ENCODE measurements around the gene STX16.

The STX16 gene

DNA sequence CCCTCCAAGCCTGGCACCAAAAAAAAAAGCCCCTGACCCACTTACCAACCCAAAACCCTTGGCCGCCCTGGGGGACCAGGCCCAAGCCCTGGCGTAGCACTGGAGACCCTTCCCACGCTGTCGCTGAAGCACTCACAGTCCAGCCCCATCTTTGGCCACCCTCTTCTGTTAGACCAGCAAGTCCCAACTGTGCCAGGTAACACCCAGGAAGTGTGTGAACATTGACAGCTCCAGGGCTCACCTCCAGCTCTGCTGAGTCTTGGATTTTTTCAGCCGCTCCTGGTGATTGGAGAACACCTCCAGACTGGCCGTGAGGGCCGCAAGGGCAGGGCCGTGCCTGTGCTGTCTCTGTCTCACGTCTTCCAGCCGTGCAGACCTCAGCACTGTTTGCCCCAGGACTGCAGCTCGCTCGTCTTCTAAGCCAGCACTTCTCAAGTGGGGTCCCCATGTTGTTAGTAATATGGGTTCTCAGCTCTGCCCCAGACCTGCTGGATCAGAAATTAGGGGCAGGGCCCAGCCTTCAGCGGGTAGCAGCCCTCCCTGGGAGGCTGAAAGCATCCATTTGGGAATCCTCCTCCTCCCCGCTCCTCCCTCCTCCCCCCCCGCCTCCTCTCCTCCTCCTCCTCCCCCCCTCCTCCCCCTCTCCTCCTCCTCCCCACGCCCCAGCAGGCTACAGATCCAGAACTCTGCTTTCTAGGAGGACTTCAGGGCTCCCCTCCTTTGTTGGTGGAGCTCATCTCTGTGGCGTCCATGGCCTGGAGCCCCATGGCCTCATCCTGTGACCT is 59.6 kb downstream of the STX16 start:
- DNase-seq (ENCODE audit: low spot score): no peak

DNA sequence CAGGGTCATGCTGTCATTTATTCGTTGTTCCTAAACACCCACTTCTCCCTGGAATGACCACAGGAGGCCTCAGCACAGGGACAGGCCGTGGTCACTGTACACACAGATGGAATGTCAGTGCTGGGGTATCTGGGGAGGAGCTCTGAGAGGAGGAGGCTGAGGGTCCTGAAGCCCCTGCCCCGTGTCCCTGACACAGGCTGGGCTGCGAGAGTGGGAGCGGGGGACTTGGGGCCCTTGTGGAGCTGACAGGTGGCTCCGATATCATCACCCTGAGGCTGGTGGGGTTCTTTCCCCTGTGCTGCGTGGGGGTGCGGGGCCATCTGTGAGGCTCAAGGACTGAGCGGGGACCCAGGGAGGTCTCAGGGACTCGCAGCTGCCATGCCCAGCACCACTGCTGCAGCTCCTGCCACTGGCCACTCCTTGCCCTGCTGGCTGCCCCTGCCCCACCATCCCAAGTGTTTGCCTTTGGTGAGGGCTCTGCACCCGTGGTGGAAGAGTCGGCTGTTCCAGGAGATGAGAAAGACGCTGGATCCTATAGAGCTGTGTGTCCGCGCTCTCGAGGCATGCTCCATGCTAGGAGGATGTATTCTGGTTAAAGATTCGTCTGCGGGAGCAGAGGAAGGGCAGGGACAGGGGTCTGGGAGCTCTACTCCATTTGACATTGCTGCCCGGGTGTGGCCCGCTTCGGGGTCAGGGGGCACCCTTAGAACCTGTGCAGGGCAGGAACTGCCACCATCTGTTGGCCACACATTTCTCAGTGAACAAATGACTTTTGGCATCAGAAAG is 60.4 kb downstream of the STX16 start:
- no peak for DNase-seq (ENCODE audit: low spot score)

DNA sequence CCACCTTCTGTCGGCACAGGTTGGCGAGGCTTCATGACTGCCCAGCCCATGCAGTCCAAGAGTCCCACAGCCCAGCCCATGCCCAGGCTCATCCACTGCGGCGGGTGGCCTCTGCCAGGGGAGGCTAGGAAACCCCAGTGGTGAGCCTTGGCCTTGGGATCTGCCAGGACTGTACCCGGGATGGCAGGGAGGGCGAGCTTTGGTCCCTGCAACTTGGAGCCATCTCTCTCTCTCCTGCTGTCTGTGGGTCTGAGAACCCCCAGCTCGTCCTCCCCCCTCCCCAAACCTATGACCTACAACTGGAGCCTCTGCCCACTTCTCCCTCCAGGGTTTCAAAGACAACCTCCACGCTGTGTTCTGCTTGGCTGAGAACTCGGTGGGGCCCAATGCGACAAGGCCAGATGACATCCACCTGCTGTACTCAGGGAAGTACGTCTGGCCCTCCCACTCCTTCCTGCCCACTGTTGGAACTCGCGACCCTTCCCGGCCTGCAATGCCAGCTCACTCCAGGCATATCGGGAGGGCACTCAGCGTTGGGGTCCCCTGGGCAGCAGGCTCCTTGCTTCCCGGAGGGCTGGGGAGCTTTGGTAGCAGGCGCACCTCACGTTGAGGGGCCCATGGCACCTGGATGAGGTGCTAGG is 61.2 kb downstream of the STX16 start:
- no peak for DNase-seq (ENCODE audit: low spot score)

DNA sequence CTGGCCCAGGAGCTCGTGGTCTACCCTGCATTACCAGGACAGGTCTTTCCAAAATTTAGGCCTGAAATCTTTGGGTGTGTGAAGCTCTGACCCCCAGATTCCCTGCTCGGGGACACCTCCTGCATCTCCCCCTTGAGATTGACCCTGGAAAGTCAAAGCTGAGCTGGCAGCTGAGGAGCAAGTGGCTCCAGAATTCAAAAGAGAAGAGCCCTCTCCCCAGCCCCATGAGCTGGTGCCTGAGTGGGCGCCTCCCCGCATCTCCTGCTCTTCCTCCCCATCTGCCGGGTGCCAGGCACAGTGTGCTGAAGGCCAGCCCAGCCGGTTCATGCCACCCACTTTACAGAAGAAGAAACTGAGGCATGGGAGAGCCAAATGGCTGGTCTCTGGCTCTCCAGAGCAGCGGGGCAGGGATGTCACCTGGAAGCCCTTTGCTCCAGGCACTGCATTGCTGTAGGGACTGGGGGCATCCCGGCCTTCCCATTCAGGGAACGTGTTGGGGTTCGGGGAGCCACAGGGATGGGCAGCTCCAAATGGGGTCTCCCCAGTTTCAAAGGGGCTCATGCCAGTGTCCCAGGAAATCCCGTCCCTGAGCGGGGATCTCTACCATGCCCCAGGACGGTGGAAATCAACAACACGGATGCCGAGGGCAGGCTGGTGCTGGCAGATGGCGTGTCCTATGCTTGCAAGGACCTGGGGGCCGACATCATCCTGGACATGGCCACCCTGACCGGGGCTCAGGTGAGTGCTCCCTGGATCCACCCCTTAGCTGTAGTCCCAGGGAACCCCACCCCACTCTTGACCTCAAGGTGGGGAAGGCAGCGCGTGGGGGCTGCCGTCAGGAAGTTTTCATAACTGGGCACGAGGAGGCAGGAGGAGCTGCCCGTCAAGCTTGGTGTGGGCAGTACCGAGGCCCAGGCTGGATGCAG is 62.0 kb downstream of the STX16 start:
- no peak for DNase-seq (ENCODE audit: low spot score)

DNA sequence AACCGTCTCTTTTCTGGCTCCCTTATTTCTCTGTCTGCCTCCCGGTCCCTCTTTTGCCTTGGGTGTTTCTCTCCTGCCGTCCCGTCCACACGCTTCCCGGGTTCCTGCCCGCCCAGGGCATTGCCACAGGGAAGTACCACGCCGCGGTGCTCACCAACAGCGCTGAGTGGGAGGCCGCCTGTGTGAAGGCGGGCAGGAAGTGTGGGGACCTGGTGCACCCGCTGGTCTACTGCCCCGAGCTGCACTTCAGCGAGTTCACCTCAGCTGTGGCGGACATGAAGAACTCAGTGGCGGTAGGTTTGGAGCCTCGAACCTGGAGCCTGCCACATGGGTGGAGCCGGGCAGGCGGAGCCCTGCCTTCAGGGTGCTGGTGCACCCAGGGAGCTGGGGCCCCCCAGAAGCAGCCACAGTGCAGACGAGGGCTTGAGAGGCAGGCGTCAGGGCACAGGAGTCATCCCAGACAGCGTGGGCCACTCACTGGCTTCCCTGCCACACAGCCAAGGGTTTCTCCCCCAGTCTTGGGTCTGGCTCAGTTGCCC is 62.8 kb downstream of the STX16 start:
- DNase-seq (ENCODE audit: low spot score): no peak

DNA sequence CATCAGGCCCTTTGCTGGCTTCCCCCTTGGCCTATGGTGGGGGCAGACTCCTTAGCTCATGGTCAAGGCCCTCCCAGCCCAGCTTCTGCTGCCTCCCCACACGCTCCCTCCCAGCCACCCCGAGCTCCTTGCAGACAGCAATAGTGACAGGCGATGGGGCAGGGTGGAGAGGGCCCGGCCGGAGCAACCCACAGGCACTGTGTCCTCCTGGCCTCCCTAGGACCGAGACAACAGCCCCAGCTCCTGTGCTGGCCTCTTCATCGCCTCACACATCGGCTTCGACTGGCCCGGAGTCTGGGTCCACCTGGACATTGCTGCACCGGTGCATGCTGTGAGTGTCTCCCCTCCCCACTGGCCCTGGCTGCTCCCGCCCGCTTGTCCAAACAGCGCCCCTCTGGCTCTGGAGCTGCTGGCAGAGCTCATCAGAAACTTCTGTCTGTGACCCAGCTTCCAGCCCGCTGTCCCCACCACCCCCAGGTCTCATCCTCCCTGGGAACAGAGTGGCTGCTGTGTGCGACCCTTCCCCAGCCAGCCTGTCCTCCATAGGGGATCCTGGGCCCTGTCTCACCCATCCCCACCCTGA is 63.3 kb downstream of the STX16 start:
- no peak for DNase-seq (ENCODE audit: low spot score)

DNA sequence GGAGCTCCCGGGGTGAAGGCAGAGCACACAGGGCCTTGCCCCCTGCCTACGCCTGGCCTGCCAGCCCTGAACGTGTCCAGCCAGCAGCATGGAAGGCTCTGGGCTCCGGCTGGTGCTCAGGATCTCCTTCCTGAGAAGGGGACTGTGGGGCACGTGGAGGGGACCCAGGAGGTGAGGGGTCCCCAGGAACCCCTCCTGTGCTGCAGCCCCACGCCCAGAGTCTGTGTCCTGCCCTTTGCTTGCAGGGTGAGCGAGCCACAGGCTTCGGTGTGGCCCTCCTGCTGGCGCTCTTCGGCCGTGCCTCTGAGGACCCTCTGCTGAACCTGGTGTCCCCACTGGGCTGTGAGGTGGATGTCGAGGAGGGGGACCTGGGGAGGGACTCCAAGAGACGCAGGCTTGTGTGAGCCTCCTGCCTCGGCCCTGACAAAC is 63.9 kb downstream of the STX16 start:
- DNase-seq (ENCODE audit: low spot score): no peak

DNA sequence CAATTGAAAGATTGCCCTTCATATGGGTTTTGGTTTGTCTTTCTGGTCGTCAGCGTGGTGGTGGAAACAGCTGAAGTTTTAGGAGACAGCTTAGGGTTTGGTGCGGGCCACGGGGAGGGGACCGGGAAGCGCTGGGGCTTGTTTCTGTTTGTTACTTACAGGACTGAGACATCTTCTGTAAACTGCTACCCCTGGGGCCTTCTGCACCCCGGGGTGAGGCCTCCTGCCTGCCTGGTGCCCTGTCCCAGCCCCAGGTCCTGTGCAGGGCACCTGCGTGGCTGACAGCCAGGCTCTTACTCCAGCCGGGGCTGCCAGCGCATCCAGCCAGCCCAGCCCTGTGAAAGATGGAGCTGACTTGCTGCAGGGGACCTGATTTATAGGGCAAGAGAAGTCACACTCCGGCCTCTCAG is 64.3 kb downstream of the STX16 start:
- no peak for DNase-seq (ENCODE audit: low spot score)

DNA sequence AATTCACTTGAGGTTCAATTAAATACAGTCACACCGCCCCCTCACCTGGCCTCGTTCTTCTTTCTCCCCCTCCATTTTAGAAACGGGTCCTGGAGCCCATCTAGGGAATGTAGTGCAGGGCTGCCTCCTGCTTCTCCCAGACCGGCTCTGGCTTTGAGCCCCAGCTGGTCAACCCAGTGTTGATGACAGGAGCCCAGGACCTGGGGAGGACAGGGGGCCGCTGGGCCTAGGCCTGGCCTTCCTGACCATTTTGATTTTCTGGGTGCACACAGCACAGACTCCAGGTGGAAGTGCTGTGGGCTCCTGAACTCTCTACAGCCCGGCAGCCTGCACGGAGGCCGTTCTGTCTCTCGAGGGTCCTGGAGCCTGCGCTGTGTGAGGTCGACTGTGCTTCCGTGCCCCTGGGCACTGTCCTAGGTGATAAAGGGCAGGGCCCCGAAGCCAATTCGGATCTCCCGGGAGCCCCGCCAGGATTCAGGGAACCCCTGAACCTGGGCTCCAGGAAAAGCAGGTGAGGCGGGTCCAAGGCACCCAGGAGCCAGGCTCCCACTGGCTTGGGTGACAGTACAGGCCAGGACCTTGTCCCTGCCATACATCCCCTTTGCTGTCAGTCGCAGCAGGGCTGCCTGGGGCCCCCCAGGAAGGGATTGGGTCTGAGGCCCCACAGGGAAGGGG is 64.9 kb downstream of the STX16 start:
- DNase-seq (ENCODE audit: low spot score): no peak

DNA sequence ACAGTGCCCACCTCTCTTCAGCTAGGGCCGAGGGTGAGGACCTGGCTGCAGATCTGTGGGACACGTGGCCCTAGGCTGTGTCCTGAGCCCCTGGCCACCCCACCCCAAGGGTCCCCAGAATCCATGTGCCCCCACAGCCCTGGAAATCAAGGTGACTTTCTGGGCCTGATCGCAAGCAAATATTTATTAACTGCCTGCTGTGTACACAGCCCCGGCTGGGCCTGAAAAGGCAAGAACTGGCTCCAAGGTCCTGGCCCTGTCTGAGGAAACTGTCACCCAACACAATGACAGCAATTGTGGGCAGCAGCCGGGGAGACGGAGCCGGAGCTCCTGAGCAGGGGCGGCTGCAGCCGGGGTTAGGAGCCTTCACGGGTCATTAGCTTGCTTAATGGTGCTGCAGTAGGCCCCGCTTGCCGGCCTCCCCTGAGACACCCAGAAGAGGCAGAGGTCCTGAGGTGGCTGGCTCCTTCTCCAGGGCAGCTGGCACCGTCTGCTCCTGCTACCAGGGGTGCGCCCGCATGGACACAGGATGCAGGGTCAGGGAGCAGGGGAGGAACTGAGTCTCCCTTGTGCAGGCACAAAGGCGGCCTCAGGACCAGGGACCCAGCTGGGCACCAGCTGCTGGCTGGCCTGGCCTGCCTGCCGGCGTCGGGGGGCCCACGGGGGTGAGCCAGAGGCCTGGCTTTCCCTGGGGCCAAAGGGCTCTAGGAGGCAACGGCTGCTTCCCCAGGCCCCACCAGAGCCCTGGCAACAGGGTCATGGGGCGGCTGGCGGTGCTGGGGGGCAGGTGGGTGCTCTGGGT is 65.6 kb downstream of the STX16 start:
- DNase-seq (ENCODE audit: low spot score): no peak

DNA sequence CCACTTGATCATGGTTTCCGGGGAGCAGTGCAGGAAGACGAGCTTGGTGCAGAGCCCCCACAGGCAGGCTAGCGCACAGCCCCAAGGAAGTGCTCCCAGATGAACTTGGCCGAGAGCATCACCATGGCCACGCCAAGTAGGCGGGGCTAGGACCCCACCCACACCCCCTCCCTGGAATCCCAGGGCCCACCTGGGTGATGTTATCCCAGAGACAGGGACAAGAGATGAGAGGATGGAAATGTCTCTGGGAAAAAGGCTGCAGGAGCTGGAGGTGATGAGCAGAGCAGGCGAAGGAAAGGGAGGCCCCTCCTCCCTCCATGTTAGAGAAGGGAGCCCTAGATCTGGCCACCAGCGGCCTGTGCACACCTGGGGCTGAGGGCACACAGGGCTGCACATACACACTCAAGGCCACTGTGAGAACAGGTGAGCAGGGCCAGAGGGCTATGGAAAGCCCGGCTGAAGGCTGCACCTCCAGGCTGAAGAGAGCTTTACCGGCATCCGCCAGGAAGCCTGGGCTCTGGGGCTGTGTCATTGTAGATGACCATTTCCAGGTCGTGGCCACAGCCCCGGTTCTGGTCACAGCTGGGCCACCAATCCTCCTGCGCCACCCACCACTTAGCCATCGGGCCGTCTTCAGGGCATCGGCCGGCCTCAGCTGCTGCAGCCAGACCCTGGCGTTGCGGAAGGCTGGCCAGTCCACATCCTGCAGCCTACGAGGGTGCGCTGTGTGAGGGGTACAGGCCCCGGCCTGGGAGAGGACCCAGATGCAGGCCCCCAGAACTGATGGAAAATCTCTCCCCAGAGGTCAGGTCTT is 66.4 kb downstream of the STX16 start:
- no peak for DNase-seq (ENCODE audit: low spot score)

DNA sequence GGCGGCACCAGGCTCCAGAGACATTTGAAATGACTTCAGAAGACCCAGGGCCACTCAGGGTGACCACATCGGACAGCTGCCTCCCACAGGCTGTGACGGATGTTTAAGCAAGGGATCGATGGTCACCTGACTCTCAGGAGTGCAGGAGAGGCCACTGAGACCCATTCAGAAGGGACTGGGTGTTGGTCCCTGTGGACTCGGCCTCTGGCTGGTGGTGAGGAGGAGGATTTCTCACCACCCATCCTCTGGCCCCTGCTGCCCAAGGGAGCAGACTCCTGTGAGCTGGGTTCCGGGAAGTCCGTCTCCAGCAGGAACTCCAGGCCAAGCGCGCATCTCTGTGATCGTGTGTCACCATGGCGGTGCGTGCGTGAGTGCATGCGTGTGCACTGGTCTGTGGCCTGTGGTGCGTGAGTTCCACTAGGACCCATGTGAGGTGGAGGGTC is 67.1 kb downstream of the STX16 start:
- no peak for DNase-seq (ENCODE audit: low spot score)

DNA sequence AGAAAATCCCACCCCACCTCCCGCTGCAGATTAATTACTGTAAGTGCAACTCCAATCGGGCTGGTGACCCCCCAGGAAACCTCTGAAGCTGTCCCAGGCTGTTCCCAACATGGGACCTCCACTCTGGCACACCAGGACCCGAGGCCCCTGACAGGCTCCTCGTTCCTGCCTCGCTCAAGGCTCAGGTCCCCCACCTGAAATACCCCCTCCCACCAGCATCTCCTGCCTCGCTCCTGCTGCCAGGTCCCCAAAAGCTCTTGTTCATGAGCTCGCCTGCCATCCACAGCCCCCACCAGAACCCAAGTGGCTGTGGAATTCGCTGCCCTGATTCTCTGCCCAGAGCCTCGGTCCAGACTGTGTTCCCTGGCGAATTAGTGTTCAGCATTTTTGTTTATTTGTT is 67.6 kb downstream of the STX16 start:
- DNase-seq (ENCODE audit: low spot score): no peak

DNA sequence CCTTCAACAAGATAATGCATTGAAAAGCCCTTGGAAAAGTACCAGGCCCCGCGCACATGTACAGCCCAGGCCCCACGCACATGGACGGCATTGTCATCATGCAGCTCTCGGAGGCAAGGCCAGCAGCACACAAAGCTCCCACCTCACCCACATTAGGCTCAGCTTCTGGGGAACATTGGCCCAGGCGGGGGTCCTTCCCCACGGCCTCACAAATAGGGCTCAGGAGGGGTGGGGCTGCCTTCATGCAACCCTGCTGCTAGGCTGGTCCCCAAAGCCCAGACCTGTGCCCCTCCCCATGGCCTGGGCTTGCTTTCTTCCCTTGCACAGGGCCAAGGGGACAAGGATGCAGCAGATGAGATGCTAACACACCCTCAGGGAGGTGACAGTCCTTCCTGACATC is 68.2 kb downstream of the STX16 start:
- DNase-seq (ENCODE audit: low spot score): no peak

DNA sequence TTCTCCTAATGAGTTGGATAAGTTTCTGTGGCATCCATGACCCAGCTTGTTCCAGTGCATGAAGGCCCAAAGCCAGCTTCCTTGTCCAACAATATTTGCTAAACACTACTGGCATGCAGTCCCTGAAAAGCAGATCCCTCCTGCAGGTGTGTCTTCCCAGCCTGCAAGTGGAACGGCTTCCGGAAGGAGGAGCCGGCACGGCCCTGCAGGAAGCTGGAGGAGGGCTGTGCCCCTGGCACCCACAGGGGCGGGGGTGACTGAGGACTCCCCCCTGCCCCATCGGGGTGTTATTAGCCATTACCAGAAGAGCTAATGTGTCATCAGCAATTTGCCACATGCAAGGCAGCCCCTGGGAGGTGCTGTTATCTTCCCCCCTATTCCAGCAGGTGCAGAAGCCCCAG is 68.9 kb downstream of the STX16 start:
- no peak for DNase-seq (ENCODE audit: low spot score)

DNA sequence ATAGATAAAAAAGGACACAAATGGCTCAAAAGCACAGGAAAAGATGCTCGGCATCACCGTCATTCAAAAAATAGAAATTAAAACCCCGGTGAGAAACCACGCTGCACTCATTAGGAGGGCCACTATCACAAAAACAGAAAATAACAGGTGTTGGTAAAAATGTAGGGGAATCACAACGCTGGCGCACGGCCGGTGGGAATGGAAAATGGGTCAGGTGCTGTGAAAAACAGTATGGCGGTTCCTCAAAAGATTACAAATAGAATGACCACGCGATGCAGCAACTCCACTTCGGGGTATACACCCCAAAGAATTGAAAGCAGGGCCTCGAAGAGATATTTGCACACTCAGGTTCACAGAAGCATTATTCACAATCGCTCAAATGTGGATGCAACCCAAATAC is 69.8 kb downstream of the STX16 start:
- DNase-seq (ENCODE audit: low spot score): no peak

DNA sequence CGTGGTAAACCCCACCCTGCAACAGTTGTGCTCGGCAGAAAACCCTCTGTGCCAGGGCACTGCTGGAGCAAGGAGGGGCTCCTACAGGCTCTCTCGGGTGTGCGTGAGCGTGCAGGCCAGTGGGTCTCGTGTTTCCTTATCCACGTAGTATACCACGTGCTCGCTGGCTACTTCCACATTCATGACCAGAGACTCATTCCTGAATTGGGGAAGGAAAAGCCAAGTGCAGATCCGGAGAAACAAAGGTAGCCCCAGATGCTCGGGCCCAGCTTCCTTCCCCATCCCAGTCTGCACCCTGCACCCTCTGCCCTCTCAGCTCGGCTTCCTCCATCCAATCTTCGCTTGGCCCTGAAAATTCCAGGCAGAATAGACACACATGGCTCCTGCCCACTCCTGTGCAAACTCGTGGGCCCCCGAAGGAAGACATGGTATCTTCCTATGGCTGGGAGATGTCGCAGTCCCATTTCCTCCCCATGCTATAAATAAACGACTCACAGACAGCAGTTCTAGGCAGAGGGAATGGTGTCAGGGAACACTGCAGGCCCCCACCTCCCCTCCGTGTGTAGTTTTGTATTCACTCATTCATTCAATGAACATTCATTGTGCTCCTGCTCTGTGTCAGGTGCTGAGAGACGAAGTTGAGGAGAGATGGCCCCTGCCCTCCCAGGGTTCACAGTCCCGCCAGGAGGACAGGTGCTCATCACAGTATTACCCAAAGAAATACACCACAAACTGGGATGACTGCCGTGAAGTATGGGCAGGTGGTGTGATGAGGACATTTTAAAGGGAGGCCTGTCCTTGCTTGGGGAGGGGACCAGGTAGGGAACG is 71.1 kb downstream of the STX16 start:
- DNase-seq (ENCODE audit: low spot score): no peak
